NCI-H2227 (cell line): ENCODE measurements around the gene KIRREL3.
A peak's percentile ranks its signal among the peaks of the same experiment; 100 is the strongest.

Experiments
- DNase-seq: peaks from one replicate; lab custom pipeline; 2025; ENCODE audit not compliant: unreplicated experiment; lab: John Stamatoyannopoulos, UW

Gene KIRREL3

DNA sequence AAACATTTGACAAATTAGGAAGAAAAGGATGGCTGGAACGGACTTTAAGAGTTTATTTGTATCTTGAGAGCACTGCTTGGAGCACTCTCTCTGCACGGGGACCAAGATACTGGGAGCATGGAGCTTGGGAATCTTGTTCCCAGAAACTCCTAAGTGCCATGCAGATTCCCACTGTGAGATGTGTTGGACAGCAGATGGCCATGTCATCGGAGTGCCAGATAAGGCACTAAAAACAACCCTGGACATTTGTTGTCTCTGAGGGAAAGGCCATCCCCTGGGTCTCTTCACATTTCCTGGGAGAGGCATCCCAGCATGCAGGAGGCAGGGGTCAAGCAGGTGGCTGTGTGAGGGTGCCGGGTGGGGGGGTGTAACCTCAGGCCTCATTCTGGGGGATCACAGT lies 2.9 kb downstream of the KIRREL3 start:
- DNase-seq = no peak

DNA sequence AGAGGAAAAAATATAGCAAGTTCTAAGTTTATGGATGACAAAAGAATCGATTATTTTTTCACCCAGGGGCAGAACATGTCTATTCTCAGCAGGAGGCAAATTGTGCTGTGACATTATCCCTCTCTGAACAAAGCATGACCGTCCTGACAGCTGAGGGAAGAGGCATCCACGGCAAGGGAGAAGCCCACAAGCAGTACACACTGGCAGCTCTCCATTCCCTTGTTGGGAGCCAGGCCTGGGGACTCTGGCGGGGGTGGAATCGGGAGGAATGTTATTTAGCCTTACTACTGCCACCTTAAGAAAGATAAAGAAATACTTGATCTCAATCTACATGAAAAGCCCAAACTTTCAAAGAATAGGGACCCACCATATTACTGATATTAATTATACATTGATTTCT lies 3.4 kb downstream of the KIRREL3 start:
- no peak for DNase-seq

DNA sequence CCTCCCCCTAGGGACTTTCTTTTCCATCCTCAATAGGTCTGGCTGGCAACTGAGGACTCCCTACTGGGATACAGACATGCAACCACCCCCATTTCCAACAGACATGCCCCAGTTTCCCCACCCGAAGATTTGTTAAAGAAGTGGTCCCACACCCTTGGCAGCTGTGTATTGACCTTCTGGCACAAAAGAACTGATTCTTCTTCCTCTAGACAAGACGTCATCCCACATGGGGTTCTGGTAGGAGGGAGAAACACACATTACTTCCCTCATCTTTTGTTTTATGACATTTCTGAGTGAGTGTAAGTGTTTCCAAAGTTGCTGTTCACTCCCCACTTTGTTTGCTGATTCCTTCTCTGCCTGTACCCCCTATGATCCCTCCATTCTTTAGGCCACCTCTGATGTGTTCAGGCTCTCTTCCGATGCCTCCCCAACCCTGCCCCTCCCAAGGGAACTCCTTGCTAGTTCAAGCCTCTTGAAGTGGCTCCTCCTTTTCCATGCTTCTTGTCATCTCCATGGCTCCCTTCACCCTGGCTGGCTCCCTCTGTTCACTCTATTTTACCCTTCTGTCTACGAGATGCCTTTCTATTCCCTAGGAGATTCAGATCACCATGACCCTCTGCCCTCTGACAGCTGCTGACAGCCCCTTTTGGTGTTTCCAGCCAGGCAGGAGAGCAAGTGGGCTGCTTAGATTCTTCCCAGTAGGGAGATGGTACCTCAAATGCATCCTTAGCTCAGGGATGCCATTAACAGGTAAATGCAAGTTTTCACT lies 4.3 kb downstream of the KIRREL3 start:
- no peak for DNase-seq

DNA sequence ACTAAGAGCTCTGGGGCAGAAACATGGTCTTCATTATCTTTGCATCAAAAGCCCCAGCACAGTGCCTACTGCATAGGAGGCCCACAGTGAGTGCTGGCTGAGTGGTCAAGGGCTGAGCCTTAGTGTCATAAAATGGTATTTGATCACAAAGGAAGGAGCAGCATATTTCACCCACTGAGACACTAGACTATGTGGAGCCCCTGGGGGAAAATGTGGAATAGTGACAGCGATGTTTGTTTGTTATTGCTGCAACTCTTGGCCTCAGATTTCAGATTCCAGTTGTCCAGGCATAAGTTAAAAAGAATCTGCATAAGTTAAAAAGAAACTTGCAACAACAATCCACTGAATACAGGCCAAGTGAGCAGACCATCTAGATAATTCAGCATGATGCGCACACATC lies 7.0 kb downstream of the KIRREL3 start:
- DNase-seq = no peak

DNA sequence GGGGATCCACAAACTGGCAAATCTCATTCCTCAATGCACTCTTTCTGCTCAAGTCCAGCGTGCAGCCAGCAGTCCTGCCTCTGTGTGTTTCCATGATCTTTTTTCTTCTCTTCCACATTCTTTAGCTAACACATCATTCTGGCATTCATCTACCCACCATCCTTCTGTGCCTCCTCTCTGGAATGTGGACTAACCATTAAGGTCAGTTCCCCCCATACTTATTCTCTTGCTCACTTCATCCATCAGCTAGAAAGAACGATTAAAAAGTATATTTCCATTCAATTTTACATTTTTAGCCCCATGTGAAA lies 7.8 kb downstream of the KIRREL3 start:
- DNase-seq = no peak

DNA sequence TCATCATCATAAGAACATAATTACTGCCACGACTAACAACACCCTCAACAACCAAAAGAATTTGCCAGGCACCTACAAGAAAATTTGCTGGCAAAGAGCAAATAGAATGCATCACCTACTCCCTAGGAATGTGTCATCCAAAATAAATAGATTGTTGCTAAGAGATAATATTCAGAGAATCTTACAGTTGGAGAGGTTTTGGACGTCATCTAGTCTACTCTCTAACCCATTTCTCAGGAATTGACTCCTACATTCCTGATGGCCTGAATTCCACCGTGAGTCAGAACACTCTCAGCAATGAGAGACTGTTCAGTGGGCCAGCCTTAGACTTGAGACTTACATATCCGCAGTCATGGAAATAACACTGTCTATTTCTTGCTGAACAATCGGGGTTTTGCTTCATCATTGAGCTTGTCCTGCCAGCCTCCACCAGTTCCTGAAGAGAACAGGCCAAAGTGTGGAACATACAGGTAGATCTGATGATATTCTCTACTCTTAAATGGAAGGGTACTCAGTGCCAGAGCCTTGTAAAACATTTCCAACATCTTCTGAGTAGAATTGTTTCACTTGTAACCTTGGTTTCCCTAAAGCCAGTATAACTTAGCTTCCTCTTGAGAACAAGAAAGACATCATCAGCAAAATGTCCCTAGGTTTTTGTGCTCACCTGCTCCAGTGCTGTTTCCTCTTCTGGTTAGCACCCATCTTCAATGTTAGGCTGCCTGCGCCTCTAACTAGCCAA lies 8.3 kb downstream of the KIRREL3 start:
- no peak for DNase-seq

DNA sequence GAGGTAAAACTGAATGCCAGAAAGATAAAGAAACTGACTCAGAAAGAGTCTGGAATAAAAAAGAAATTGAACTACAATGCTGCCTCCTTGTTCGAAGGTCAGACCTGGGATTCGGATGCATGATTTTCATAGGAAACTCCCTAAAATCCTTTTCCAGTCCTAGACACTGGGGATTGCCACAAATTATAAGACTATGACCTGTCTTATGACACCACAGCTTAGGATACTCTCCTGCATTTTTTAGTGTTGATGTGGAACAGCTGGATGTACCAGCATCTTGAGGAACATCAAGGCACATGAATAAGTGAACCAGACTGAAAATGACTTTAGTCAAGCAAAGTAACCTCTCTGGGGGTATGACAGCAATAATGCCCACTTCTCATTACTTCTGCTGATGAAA lies 9.0 kb downstream of the KIRREL3 start:
- no peak for DNase-seq

DNA sequence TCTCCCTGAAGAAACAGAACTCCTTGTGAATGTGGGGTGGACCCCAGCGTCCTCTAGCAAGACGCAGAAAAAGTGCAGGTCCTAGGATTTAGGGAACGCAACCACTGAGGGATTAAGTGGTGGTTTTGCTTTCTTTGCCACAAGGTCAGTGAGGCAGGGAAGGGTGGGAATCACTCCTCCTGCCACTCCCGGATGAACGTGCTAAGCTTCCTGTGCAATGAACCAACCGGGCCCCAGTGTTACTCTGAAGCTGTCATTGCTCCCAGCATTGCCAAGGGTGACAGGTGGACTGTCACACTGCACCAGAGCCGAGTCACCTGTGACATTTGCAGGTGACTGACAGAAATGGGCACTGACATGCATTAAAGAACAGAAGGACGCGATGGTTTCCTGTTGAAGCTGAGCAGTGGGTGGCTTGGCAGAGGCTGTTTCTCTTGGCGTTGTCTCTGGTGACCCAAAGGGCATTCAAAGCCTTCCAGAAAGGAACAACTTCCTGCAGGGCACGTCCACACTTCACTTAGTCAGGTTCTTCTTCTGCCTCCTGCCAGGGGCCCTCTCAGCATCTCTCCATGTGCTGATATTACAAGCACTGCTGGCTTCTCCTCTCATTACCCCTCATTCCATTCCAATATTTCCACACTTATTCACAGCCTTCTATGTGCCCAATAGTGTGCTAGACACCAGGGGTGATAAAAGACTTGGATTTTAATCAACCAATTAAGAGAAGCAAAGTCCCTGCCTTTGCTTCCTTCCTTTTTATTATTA lies 9.7 kb downstream of the KIRREL3 start:
- no peak for DNase-seq

DNA sequence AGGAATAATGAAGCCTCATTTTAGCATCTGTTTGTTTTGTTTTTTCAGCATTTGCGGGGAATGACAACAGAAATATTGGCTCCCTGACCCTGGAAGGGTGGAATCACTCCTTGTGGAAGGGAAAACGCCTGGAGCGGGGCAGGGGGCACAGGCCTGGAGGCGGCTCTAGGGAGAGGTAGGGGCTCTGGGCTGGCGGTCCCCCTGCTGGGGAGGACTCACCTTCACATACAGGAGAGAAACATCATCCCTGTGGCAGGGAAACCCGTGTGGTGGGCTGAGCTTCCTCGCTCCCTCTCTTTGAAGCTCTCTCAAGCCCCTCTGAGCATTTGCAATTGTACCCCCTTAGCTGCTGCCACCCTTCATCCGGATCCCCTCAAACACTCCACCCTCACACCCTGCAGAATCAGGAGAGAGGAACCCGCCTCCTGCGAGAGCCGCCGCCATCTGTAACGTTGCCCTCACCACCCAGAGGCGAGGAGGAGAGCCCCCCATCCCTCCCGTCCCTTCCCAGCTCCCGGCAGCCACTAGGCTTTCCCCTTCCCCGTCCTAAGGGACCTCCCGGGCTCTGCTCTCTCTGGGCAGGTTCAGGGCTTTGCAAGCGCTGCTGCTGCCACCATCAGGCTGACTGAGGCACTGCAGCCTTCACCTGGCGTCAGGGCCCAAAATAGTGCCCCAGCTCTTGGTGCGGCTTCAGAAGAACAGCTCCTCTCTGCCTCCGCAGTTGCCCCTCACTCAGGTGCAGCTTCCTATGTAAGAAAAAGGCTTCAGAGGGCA lies 10.4 kb downstream of the KIRREL3 start:
- peak; percentile 81 for DNase-seq

DNA sequence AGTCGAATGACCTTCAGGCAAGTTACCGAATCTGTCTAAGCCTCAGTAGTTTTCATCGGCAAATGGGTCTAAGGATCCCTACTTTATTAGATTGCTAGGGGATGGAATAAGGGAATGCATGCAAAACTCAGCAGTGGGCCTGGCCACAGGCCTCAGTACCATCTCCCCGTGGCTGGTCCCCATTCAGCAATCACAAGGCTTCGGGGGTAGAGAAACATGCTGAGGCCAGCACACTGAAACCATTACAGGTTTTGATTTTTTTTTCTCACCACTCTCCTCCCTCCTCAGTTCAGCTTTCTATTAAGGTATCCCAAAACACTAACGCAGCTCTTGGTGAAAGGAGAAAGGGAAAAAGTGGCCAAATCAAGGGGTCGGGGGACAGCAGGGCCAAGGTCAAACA lies 11.9 kb downstream of the KIRREL3 start:
- no peak for DNase-seq

DNA sequence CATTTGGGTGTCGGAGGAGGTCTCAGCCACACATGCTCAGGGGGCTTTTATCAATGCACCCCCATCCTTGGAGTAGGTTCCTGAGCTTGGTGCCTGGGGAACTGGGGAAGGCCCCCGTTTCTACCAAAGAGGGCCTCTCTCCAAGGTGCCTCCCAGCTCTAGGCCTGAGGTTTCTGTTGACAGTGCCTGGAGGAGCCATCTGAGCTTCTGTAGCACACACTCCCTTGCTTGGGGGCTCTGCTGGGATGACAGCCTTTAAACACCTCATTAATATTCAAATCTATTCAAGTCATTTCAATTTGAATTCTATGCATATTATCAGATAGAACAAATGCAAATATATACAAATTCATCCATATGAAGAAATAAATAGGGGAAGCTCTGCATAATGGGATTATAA lies 18.9 kb downstream of the KIRREL3 start:
- DNase-seq = no peak

DNA sequence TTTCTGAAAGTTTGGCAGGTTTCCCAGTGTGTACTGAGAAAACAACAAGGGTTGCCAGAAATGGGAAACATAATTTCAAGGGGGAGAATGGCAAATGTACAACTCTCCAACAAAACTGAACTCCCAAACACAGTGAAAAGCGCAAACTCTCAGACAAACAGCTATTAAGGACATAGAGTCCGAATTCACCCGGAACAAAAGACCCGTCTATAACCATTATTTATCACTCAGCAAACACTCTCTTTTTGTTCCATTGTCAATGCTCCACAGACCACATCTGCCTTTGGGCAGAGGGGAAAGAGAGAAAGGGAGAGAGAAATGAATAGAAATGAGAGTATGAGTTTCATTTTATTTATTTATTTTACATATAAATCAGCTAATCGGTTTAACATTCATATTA lies 21.7 kb downstream of the KIRREL3 start:
- DNase-seq = no peak

DNA sequence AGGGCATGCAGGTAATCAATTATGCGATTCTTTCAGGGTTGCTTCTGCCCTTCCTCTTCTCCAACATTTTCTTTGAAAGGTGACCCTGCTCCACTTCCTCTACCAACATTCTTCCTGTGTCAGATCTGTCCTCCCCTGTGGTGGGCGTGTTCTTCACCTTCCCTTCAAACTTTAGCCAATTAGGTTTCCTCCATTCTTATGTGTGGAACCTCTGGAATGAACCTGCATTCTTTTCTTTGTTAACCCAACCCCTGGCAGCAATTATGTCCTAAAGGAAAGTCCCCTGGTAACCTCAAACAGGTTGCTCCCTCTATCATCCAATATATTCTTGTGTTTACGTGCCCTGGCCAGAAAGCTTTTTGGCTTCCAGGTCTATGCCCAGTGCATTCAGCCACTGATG lies 22.4 kb downstream of the KIRREL3 start:
- no peak for DNase-seq

DNA sequence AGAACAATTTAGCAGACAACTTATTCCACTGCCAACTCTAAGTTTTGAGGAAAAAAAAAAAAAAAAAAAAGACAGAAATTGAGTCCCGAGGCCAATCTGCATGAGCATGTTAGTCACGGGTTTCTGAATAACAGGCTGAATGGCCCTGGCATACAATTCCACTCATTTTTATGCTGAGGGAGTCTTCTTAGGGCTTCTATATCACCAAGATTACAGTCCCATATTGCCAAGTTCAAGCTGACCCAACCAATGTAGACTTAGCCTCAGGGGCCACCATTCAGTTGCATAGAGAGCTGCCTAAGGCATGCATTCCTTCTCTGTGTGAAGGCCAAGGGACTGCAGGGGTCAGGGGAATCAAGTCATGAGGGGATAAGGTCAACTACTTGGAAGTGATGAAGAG lies 27.5 kb downstream of the KIRREL3 start:
- no peak for DNase-seq

DNA sequence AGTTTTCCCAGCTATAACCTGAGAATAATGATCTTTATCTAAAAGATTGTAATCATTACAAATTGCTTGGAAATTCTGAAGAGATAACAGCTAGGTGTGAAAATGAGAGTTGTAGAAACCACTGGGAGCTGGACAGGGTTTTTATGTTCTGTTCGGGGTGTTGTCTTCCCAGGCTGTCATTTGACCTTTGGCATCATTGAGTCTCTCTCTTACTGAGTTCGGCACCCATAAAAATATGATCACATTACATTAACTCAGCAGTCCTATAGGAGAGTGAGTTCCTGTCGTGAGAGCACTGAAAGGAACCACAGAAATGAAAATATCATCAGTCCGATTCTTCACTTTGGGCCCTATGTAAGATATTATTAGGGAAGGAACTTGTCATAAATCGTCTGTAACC lies 29.3 kb downstream of the KIRREL3 start:
- DNase-seq = no peak

DNA sequence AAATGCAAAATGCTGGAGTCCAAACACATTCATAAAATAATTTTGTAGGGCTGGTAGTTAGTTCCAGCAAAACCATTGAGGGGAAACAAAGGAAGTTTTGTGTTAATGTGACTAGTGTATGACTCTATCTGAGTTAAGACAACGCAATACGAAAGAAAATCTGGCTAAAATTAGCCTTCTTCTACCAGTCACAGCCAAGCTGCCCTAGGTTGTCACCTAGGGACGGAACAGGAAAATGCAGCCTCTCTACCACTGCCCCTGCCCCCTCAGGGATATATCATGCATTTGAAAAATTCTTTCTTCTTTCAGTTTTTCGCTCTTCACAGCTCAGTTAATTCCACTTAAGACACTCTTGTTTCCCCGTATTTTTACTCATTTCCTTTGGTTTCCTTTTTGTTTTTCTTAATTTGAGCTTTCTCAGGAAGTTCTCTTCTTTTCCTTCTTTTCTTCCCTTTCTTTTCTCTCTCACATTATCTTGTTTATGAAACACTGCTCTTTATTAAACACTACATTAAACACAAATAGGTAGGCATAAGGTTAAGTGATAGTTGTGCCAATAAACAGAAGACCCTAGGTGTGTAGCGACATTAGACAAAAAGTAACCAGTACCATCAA lies 30.6 kb downstream of the KIRREL3 start:
- no peak for DNase-seq

DNA sequence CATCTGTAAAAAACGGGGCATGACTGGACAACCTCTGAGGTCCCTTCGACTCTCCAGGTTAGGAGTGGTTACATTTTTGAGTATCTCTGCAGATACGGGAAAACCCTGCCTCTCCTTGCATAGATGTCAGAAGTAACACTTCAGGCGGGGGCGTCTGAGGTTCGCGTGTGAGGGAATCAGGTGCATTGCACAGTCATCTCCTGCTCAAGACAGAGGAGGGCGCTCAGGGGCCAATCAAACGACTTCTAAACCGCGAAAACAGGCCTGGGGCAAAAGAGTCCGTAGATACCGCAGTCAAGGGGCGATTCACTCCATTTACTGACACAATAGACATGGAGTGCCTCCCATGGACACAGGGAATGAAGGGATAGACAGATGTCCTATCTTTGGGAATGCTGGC lies 31.7 kb downstream of the KIRREL3 start:
- no peak for DNase-seq

DNA sequence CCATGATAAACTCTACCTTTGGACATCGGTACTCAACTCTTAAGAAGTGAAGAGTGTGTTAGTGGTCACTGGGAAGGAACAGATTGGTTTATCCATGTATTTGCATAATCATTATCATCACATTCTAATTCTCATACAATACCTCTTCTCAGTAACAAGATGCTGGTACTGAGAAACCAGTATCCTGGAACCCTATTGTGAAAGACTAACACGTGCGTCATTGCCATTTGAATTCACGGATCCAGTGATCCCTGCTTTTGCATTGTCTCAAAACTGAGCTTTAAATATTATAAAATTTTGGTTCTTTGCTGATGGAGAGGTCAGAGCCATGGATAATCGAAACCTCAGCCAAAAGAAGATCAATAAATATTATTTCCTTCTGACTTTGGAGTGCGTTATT lies 35.2 kb downstream of the KIRREL3 start:
- DNase-seq = no peak

DNA sequence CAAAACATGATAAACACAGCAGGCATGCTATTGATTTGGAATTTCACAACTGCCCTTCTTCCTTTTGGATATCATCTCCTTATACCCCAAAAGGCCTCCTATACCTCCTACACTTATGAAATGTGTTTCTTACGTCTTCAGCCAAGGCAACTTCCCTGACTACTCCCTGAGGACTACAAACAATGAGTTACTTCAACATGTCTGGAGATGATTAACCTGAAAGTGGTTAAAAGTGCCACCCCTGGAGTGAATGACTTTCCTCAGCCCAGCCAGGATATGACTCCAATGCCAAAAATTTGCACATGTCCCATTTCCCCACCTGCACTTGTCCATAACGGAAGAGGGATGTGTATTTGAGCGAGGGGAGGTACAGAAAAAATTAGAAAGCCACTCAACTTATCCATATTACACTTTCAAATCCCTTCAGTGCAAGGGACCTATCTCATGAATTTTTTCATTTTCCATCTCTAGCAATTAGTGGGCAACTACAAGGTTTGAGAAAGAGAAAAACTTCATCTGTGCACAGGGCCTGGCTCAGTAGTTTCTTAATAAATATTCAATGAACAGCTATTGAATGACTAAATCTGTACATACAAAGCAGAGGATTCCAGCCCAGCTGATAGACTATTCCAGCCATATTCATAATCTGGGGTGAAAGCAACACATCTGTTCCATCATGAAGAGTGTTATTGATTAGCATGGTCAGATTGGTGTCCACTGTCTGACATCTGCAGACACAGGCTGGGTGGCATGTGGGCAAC lies 36.8 kb downstream of the KIRREL3 start:
- DNase-seq = no peak

DNA sequence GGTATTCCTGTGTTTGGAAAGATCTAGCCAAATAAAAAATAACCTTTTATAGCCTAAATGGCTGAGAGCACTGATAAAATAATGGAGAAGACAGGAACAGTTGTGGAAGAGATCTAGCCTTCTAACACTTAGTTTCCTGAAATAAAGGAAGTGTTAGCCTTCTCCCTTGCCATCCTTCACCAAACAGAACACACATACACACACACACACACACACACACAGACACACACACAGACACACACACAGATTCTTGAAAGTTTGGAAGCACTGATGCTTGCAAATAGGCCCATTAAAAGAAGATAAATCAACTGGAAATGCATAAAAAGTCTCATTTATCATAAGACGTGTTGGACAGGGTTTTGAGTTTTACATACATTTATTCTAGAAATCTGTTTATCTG lies 37.5 kb downstream of the KIRREL3 start:
- no peak for DNase-seq
